ENCODE measurements around the gene TGFB1I1. TPM values are rescaled to one million over a fixed set of nuclear protein-coding genes. Genes with fewer than 3 reads are reported as not detected.
"Not testable (repeated sequence)": the region's sequence is repeated elsewhere in the genome, so short reads cannot be mapped to it uniquely, and the experiment has no call there.

TGFB1I1 gene
- total RNA-seq, 1 donor from 2014 or later: 39.4 TPM

GRCh38 chr16:31436221-31437045, 35.5 kb upstream of the TGFB1I1 start:
- no peak for DNase-seq (ENCODE audit: low spot score in 2 of 2, unreplicated experiment in 2 of 2)
- H3K4me1 Mint-ChIP-seq: no peaks in the 10 kb centered on the region
- no peaks in the 10 kb centered on the region for H3K27me3 Mint-ChIP-seq (ENCODE audit: low read depth)
- H3K4me3 Mint-ChIP-seq: no peak overlapping the region
- H3K9me3 Mint-ChIP-seq: no peaks in the 10 kb centered on the region
- no peak for TF ChIP-seq CTCF (IDR thresholded peaks at IDR 0.05; ENCODE audit: unreplicated experiment)
- H3K36me3 Mint-ChIP-seq: no peaks in the 10 kb centered on the region
- no peak overlapping the region for H3K27ac Mint-ChIP-seq

GRCh38 chr16:31438414-31438813, 33.5 kb upstream of the TGFB1I1 start:
- H3K36me3 Mint-ChIP-seq: no peaks in the 10 kb centered on the region
- no peak for DNase-seq (ENCODE audit: low spot score in 2 of 2, unreplicated experiment in 2 of 2)
- peaks cover 6% of the 10 kb centered on the region for H3K4me1 Mint-ChIP-seq
- no peak overlapping the region for H3K27ac Mint-ChIP-seq
- no peak for TF ChIP-seq CTCF (IDR thresholded peaks at IDR 0.05; ENCODE audit: unreplicated experiment)
- H3K4me3 Mint-ChIP-seq: no peak overlapping the region
- no peaks in the 10 kb centered on the region for H3K27me3 Mint-ChIP-seq (ENCODE audit: low read depth)
- no peaks in the 10 kb centered on the region for H3K9me3 Mint-ChIP-seq

- H3K4me3 Mint-ChIP-seq; H3K36me3 Mint-ChIP-seq; H3K27ac Mint-ChIP-seq; H3K9me3 Mint-ChIP-seq; DNase-seq (ENCODE audit: low spot score in 2 of 2, unreplicated experiment in 2 of 2); H3K4me1 Mint-ChIP-seq; H3K27me3 Mint-ChIP-seq (ENCODE audit: low read depth): not testable (repeated sequence)
Measured at GRCh38 chr16:31439023-31439422, 32.9 kb upstream of the TGFB1I1 start.

GRCh38 chr16:31439519-31439918, 32.4 kb upstream of the TGFB1I1 start:
- H3K9me3 Mint-ChIP-seq: no peaks in the 10 kb centered on the region

GRCh38 chr16:31440516-31441184, 31.3 kb upstream of the TGFB1I1 start:
- H3K36me3 Mint-ChIP-seq: no peaks in the 10 kb centered on the region
- no peaks in the 10 kb centered on the region for H3K9me3 Mint-ChIP-seq
- no peaks in the 10 kb centered on the region for H3K27me3 Mint-ChIP-seq (ENCODE audit: low read depth)
- no peak for TF ChIP-seq CTCF (IDR thresholded peaks at IDR 0.05; ENCODE audit: unreplicated experiment)
- no peak overlapping the region for H3K27ac Mint-ChIP-seq
- H3K4me1 Mint-ChIP-seq: peaks cover 6% of the 10 kb centered on the region
- DNase-seq (ENCODE audit: low spot score in 2 of 2, unreplicated experiment in 2 of 2): no peak
- peak overlapping the region; percentile 25 for H3K4me3 Mint-ChIP-seq

More at GRCh38 chr16:31439519-31439918, 32.4 kb upstream of the TGFB1I1 start:
- H3K27ac Mint-ChIP-seq: no peak overlapping the region
- no peaks in the 10 kb centered on the region for H3K27me3 Mint-ChIP-seq (ENCODE audit: low read depth)
- no peak overlapping the region for H3K4me3 Mint-ChIP-seq
- H3K4me1 Mint-ChIP-seq: peaks cover 6% of the 10 kb centered on the region
- no peak for TF ChIP-seq CTCF (IDR thresholded peaks at IDR 0.05; ENCODE audit: unreplicated experiment)
- no peaks in the 10 kb centered on the region for H3K36me3 Mint-ChIP-seq
- DNase-seq (ENCODE audit: low spot score in 2 of 2, unreplicated experiment in 2 of 2): no peak

- peaks cover 6% of the 10 kb centered on the region for H3K4me1 Mint-ChIP-seq
- H3K9me3 Mint-ChIP-seq: peaks cover 3% of the 10 kb centered on the region
- no peak overlapping the region for H3K27ac Mint-ChIP-seq
- no peak for TF ChIP-seq CTCF (IDR thresholded peaks at IDR 0.05; ENCODE audit: unreplicated experiment)
- H3K4me3 Mint-ChIP-seq: peak overlapping the region; percentile 88
- no peaks in the 10 kb centered on the region for H3K27me3 Mint-ChIP-seq (ENCODE audit: low read depth)
- no peak for DNase-seq (ENCODE audit: low spot score in 2 of 2, unreplicated experiment in 2 of 2)
- no peaks in the 10 kb centered on the region for H3K36me3 Mint-ChIP-seq
Measured at GRCh38 chr16:31441956-31442355, 30.0 kb upstream of the TGFB1I1 start.

GRCh38 chr16:31445931-31446330, 26.0 kb upstream of the TGFB1I1 start:
- DNase-seq (ENCODE audit: low spot score in 2 of 2, unreplicated experiment in 2 of 2); H3K4me1 Mint-ChIP-seq; H3K27ac Mint-ChIP-seq; H3K9me3 Mint-ChIP-seq; H3K4me3 Mint-ChIP-seq; H3K36me3 Mint-ChIP-seq; H3K27me3 Mint-ChIP-seq (ENCODE audit: low read depth): not testable (repeated sequence)
